HepG2 (cell line): ENCODE measurements around the gene DCAF8. TPM values are rescaled to one million over a fixed set of nuclear protein-coding genes. Genes with fewer than 3 reads are reported as not detected.
A peak's percentile ranks its signal among the peaks of the same experiment; 100 is the strongest.

Source experiments
- ASH2L ChIP-seq: fragments of 300-600, 200-600 bp; sonication (generic); IDR thresholded peaks from 2 replicates; pipeline ENCODE4 v1.7.0; 2017; ENCODE audit warnings: low read depth, mild to moderate bottlenecking, moderate library complexity, mixed read lengths, low read length; ENCODE audit not compliant: insufficient read length
- EP300 ChIP-seq, 3 experiments: sonication (generic) in 1 of 3; formaldehyde crosslinking in 1 of 3; IDR thresholded peaks; 2 replicates each; pipeline versions ENCODE4 v1.5.1 to v1.6.1; 2011 to 2020; ENCODE audit warnings: low read depth in 2 of 3, low read length in 2 of 3, borderline replicate concordance in 1 of 3, improper control_type of control experiment in 1 of 3, mild to moderate bottlenecking in 1 of 3, missing genetic modification reagents in 1 of 3, moderate library complexity in 1 of 3
- GLI4 ChIP-seq: sonication (generic); formaldehyde crosslinking; IDR thresholded peaks from 2 replicates; pipeline ENCODE4 v1.5.1; 2020; ENCODE audit warnings: missing genetic modification reagents, mild to moderate bottlenecking, moderate library complexity, borderline replicate concordance
- HNRNPLL ChIP-seq: fragments of 200-400 bp; formaldehyde crosslinking; IDR thresholded peaks from 2 replicates; pipeline ENCODE4 v1.6.1; 2017; ENCODE audit warnings: mild to moderate bottlenecking, low read depth, low read length; ENCODE audit not compliant: poor library complexity, severe bottlenecking
- HNRNPUL1 ChIP-seq: fragments of 200-400 bp; formaldehyde crosslinking; IDR thresholded peaks from 2 replicates; pipeline ENCODE4 v1.6.1; 2017; ENCODE audit warnings: low read depth, mild to moderate bottlenecking, low read length, moderate library complexity
- KDM3A ChIP-seq: IDR thresholded peaks from 2 replicates; pipeline ENCODE4 v1.6.1; 2018; ENCODE audit warnings: low read depth, missing compliant biosample characterization
- KLF12 ChIP-seq: sonication (generic); formaldehyde crosslinking; IDR thresholded peaks from 2 replicates; pipeline ENCODE4 v1.4.0; 2020; ENCODE audit warnings: missing genetic modification reagents, borderline replicate concordance
- NCOA2 ChIP-seq: sonication (generic); formaldehyde crosslinking; IDR thresholded peaks from 2 replicates; pipeline ENCODE4 v1.8.0; 2022; ENCODE audit warnings: inconsistent platforms
- NR3C1 ChIP-seq: sonication (generic); formaldehyde crosslinking; IDR thresholded peaks from 2 replicates; pipeline ENCODE4 v1.4.0; 2020; ENCODE audit warnings: missing genetic modification reagents
- REXO4 ChIP-seq: sonication (generic); formaldehyde crosslinking; IDR thresholded peaks from 2 replicates; pipeline ENCODE4 v1.8.0; 2022; ENCODE audit warnings: missing genetic modification reagents, mild to moderate bottlenecking, borderline replicate concordance
- THAP11 ChIP-seq: IDR thresholded peaks from 2 replicates; pipeline ENCODE4 v1.6.1; 2016; ENCODE audit warnings: missing biosample characterization, missing genetic modification reagents
- ZFP82 ChIP-seq: sonication (generic); formaldehyde crosslinking; IDR thresholded peaks from 2 replicates; pipeline ENCODE4 v1.5.1; 2020; ENCODE audit warnings: mild to moderate bottlenecking, missing genetic modification reagents, borderline replicate concordance
- ZNF121 ChIP-seq: sonication (generic); formaldehyde crosslinking; IDR thresholded peaks from 2 replicates; pipeline ENCODE4 v1.5.0; 2020; ENCODE audit warnings: mild to moderate bottlenecking, missing genetic modification reagents
- ZNF225 ChIP-seq: sonication (generic); formaldehyde crosslinking; IDR thresholded peaks from 2 replicates; pipeline ENCODE4 v1.4.0; 2020; ENCODE audit warnings: mild to moderate bottlenecking, missing genetic modification reagents
- ZNF232 ChIP-seq: sonication (generic); formaldehyde crosslinking; IDR thresholded peaks from 2 replicates; pipeline ENCODE4 v1.4.0; 2020; ENCODE audit warnings: missing genetic modification reagents, borderline replicate concordance
- ZNF235 ChIP-seq: sonication (generic); formaldehyde crosslinking; IDR thresholded peaks from 2 replicates; pipeline ENCODE4 v1.8.1; 2023; ENCODE audit warnings: mild to moderate bottlenecking, missing genetic modification reagents, borderline replicate concordance
- ZNF282 ChIP-seq: fragments of 450-650 bp; IDR thresholded peaks from 2 replicates; pipeline ENCODE4 v1.6.1; 2018; ENCODE audit not compliant: partially characterized antibody
- ZNF296 ChIP-seq: sonication (generic); formaldehyde crosslinking; conservative IDR thresholded peaks from 2 replicates; pipeline ENCODE4 v1.5.0; 2020; ENCODE audit warnings: mild to moderate bottlenecking, missing genetic modification reagents
- ZNF468 ChIP-seq: sonication (generic); formaldehyde crosslinking; IDR thresholded peaks from 2 replicates; pipeline ENCODE4 v1.8.0; 2022; ENCODE audit warnings: mild to moderate bottlenecking, moderate library complexity, missing genetic modification reagents
- ZNF562 ChIP-seq: sonication (generic); formaldehyde crosslinking; IDR thresholded peaks from 2 replicates; pipeline ENCODE4 v1.8.0; 2022; ENCODE audit warnings: missing genetic modification reagents, borderline replicate concordance
- ZNF563 ChIP-seq: sonication (generic); formaldehyde crosslinking; IDR thresholded peaks from 2 replicates; pipeline ENCODE4 v1.8.0; 2022; ENCODE audit warnings: mild to moderate bottlenecking, moderate library complexity, missing genetic modification reagents
- ZNF713 ChIP-seq: sonication (generic); formaldehyde crosslinking; IDR thresholded peaks from 2 replicates; pipeline ENCODE4 v1.4.0; 2020; ENCODE audit warnings: mild to moderate bottlenecking, missing genetic modification reagents
- ZNF737 ChIP-seq: sonication (generic); formaldehyde crosslinking; IDR thresholded peaks from 2 replicates; pipeline ENCODE4 v1.5.0; 2020; ENCODE audit warnings: missing genetic modification reagents, mild to moderate bottlenecking, borderline replicate concordance
- ZNF773 ChIP-seq: sonication (generic); formaldehyde crosslinking; IDR thresholded peaks from 2 replicates; pipeline ENCODE4 v1.4.0; 2020; ENCODE audit warnings: missing genetic modification reagents, borderline replicate concordance
- polyA plus RNA-seq, 8 experiments: library from polyadenylated mRNA; depleted of rRNA in 3 of 8; stranded (reverse) in 7 of 8; unstranded in 1 of 8; fragments of >200 nt; fragmentation: Illumina TruSeq in 4 of 8; extraction: Trizol in 4 of 8; gene quantifications; 2 replicates each; pipeline versions ENCODE4 v1.2.1 to v1.2.3, GENCODE V29; 2011 to 2016; ENCODE audit warnings: low read depth in 4 of 8, missing spikeins in 1 of 8, mixed read lengths in 1 of 8; ENCODE audit not compliant: insufficient read depth in 1 of 8
- total RNA-seq, 5 experiments: library from RNA; depleted of rRNA; stranded (reverse); fragments of >200 nt; fragmentation: Illumina TruSeq; extraction: Trizol; gene quantifications; 2 replicates each; pipeline ENCODE4 v1.2.3, GENCODE V29; 2016; ENCODE audit warnings: low read depth in 1 of 5
- TF ChIP-seq, protein P1 (sequence below): IDR thresholded peaks from 2 replicates; pipeline ENCODE4 v1.6.1; 2016; ENCODE audit warnings: low read depth, borderline replicate concordance
- TF ChIP-seq, protein P2 (sequence below), 2 experiments: sonication (generic) in 1 of 2; formaldehyde crosslinking in 1 of 2; IDR thresholded peaks; 2 replicates each; pipeline versions ENCODE4 v1.4.0 to v1.6.1; 2018 to 2020; ENCODE audit warnings: missing genetic modification reagents in 2 of 2, borderline replicate concordance in 1 of 2, low read depth in 1 of 2, mild to moderate bottlenecking in 1 of 2, missing biosample characterization in 1 of 2
- TF ChIP-seq, protein P3 (sequence below): IDR thresholded peaks from 2 replicates; pipeline ENCODE4 v1.6.1; 2016; ENCODE audit warnings: missing biosample characterization, missing genetic modification reagents, low read depth

Gene DCAF8
- total and polyA plus RNA-seq, 2 of the 13 experiments (the other 11 are each of a cell fraction or from before 2014, with no cell fraction given), result 73.4 to 79.8 TPM

DNA sequence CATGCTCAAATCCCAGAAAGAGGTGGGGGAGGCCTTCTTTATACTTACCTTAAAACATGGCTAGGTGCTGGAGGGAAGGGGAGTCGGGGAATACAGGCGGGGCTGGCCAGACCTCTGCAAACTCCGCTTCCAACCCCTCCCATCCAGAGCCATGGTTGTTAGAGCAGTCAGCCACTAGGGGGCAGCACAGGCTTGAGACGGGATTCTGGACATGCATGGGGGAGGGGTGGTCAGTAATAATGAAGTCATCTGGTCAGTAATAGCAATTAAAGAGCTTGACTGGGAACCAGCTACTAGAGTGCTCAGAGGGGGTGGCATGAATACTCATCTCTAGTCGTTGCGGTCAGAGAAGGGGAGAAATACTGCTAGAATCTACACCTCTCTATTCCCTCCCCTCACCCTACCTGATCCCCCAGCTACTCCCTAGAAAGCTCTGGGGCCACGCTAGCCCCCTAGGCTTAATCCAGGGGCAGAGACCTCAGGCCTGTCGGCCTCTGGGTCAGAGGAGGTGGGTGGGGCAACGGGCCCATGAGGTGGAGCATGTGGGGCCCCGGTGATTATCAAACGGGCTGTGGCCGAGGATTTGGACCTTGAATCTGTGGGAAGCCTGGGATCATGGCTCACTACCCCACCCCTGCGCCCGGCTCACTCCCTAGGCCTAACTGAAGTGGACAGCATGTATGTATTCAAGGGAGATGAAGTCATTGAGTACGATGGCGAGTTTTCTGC, 69.1 kb downstream of the DCAF8 start (continued):
- peak in 1 of 2 experiments; percentile 24; a peak in 1 of 4 replicates for TF ChIP-seq EP300 (IDR thresholded peaks at IDR 0.05; ENCODE audit: low read depth in 2 of 2, low read length in 2 of 2)
- TF ChIP-seq EP300 (CRISPR knock-in tag; IDR thresholded peaks at IDR 0.05; ENCODE audit: borderline replicate concordance), result no peak
- TF ChIP-seq ZNF563 (CRISPR knock-in tag), result 0 out of 2 replicates have a peak, but pooled peaks have one; percentile 38
- TF ChIP-seq ZNF468 (CRISPR knock-in tag), result no peak
- TF ChIP-seq ZNF296 (CRISPR knock-in tag), result no peak
- no peak for TF ChIP-seq ZNF225 (CRISPR knock-in tag)
- no peak for TF ChIP-seq ZFP82 (CRISPR knock-in tag)
- TF ChIP-seq THAP11, result peak; percentile 47; the same call in 1 of the 2 replicates
- TF ChIP-seq ZNF121 (CRISPR knock-in tag), result no peak
- TF ChIP-seq, protein P1, sequence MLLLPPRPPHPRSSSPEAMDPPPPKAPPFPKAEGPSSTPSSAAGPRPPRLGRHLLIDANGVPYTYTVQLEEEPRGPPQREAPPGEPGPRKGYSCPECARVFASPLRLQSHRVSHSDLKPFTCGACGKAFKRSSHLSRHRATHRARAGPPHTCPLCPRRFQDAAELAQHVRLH, result no peak
- TF ChIP-seq, protein P2, sequence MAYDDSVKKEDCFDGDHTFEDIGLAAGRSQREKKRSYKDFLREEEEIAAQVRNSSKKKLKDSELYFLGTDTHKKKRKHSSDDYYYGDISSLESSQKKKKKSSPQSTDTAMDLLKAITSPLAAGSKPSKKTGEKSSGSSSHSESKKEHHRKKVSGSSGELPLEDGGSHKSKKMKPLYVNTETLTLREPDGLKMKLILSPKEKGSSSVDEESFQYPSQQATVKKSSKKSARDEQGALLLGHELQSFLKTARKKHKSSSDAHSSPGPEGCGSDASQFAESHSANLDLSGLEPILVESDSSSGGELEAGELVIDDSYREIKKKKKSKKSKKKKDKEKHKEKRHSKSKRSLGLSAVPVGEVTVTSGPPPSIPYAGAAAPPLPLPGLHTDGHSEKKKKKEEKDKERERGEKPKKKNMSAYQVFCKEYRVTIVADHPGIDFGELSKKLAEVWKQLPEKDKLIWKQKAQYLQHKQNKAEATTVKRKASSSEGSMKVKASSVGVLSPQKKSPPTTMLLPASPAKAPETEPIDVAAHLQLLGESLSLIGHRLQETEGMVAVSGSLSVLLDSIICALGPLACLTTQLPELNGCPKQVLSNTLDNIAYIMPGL (CRISPR knock-in tag; IDR thresholded peaks at IDR 0.05; ENCODE audit: borderline replicate concordance in 1 of 2, low read depth in 1 of 2), result peak in 1 of 2 experiments; percentile 61; a peak in 2 of 4 replicates
- no peak for TF ChIP-seq ZNF713 (CRISPR knock-in tag)
- TF ChIP-seq ZNF235, result peak; percentile 75; the same call in 1 of the 2 replicates
- TF ChIP-seq HNRNPLL, result no peak
- no peak for TF ChIP-seq REXO4 (CRISPR knock-in tag)
- no peak for TF ChIP-seq NR3C1 (CRISPR knock-in tag)
- no peak for TF ChIP-seq ZNF737 (CRISPR knock-in tag)
- no peak for TF ChIP-seq ZNF282
- no peak for TF ChIP-seq KDM3A (CRISPR knock-in tag)
- TF ChIP-seq ASH2L, result peak; percentile 65
- no peak; the same call in 1 of the 2 replicates for TF ChIP-seq ZNF232
- TF ChIP-seq ZNF773, result no peak
- no peak for TF ChIP-seq HNRNPUL1
- no peak for TF ChIP-seq GLI4 (CRISPR knock-in tag)
- TF ChIP-seq NCOA2, result no peak
- TF ChIP-seq KLF12 (CRISPR knock-in tag), result 0 out of 2 replicates have a peak, but pooled peaks have one; percentile 45
- TF ChIP-seq ZNF562 (CRISPR knock-in tag), result no peak
- TF ChIP-seq, protein P3, sequence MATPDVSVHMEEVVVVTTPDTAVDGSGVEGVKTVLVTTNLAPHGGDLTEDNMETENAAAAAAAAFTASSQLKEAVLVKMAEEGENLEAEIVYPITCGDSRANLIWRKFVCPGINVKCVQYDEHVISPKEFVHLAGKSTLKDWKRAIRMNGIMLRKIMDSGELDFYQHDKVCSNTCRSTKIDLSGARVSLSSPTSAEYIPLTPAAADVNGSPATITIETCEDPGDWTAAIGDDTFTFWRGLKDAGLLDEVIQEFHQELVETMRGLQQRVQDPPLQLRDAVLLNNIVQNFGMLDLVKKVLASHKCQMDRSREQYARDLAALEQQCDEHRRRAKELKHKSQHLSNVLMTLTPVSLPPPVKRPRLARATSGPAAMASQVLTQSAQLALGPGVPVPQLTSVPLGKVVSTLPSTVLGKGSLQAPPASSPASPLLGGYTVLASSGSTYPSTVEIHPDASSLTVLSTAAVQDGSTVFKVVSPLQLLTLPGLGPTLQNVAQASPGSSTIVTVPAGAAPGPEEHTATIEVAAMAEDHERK (CRISPR knock-in tag), result no peak
